ENCODE data around the gene ABCA12. TPM values are rescaled to one million over a fixed set of nuclear protein-coding genes. Genes with fewer than 3 reads are reported as not detected.

ABCA12 gene
- total and polyA plus RNA-seq, 10 of the 15 experiments (the other 5 are each of a cell fraction or from before 2014, with no cell fraction given): 1.2 to 12.1 (median 6.0) TPM

DNA sequence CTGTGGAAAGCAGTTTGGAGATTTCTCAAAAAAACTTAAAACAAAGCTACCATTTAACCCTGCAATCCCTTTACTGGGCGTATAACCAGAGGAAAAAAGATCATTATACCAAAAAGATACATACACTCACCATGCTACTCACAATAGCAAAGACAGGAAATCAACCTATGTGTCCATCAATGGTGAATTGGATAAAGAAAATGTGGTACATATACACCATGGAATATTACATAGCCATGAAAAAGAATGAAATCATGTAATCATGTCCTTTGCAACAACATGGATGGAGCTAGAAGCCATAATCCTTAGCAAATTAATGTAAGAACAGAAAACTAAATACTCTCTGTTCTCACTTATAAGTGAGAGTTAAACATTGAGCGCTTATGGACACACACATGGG, 18.6 kb downstream of the ABCA12 start (continued):
- TF ChIP-seq, protein P1, sequence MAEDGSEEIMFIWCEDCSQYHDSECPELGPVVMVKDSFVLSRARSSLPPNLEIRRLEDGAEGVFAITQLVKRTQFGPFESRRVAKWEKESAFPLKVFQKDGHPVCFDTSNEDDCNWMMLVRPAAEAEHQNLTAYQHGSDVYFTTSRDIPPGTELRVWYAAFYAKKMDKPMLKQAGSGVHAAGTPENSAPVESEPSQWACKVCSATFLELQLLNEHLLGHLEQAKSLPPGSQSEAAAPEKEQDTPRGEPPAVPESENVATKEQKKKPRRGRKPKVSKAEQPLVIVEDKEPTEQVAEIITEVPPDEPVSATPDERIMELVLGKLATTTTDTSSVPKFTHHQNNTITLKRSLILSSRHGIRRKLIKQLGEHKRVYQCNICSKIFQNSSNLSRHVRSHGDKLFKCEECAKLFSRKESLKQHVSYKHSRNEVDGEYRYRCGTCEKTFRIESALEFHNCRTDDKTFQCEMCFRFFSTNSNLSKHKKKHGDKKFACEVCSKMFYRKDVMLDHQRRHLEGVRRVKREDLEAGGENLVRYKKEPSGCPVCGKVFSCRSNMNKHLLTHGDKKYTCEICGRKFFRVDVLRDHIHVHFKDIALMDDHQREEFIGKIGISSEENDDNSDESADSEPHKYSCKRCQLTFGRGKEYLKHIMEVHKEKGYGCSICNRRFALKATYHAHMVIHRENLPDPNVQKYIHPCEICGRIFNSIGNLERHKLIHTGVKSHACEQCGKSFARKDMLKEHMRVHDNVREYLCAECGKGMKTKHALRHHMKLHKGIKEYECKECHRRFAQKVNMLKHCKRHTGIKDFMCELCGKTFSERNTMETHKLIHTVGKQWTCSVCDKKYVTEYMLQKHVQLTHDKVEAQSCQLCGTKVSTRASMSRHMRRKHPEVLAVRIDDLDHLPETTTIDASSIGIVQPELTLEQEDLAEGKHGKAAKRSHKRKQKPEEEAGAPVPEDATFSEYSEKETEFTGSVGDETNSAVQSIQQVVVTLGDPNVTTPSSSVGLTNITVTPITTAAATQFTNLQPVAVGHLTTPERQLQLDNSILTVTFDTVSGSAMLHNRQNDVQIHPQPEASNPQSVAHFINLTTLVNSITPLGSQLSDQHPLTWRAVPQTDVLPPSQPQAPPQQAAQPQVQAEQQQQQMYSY (CRISPR knock-in tag; IDR thresholded peaks at IDR 0.05): no peak
- TF ChIP-seq, protein P2, sequence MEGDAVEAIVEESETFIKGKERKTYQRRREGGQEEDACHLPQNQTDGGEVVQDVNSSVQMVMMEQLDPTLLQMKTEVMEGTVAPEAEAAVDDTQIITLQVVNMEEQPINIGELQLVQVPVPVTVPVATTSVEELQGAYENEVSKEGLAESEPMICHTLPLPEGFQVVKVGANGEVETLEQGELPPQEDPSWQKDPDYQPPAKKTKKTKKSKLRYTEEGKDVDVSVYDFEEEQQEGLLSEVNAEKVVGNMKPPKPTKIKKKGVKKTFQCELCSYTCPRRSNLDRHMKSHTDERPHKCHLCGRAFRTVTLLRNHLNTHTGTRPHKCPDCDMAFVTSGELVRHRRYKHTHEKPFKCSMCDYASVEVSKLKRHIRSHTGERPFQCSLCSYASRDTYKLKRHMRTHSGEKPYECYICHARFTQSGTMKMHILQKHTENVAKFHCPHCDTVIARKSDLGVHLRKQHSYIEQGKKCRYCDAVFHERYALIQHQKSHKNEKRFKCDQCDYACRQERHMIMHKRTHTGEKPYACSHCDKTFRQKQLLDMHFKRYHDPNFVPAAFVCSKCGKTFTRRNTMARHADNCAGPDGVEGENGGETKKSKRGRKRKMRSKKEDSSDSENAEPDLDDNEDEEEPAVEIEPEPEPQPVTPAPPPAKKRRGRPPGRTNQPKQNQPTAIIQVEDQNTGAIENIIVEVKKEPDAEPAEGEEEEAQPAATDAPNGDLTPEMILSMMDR (IDR thresholded peaks at IDR 0.05 in 2 of 3, conservative IDR thresholded peaks at IDR 0.05 in 1 of 3; ENCODE audit: control insufficient read depth in 2 of 3, extremely low read depth in 1 of 3, insufficient read depth in 1 of 3, low read depth in 3 of 3, low read length in 3 of 3): no peak
- TF ChIP-seq, protein P3, sequence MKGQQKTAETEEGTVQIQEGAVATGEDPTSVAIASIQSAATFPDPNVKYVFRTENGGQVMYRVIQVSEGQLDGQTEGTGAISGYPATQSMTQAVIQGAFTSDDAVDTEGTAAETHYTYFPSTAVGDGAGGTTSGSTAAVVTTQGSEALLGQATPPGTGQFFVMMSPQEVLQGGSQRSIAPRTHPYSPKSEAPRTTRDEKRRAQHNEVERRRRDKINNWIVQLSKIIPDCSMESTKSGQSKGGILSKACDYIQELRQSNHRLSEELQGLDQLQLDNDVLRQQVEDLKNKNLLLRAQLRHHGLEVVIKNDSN (IDR thresholded peaks at IDR 0.05; ENCODE audit: borderline replicate concordance, extremely low read length, insufficient read depth, low read depth, low read length): no peak
- TF ChIP-seq ZNF217 (IDR thresholded peaks at IDR 0.05): no peak
- TF ChIP-seq CHD2 (IDR thresholded peaks at IDR 0.05; ENCODE audit: borderline replicate concordance, low read depth, low read length): no peak
- no peak for TF ChIP-seq BMI1 (IDR thresholded peaks at IDR 0.05; ENCODE audit: borderline replicate concordance)
- TF ChIP-seq YY1 (IDR thresholded peaks at IDR 0.05; ENCODE audit: low read depth, low read length): no peak
